ENCODE measurements around the gene ZNF19. TPM values are rescaled to one million over a fixed set of nuclear protein-coding genes. Genes with fewer than 3 reads are reported as not detected.

The ZNF19 gene
- total and polyA plus RNA-seq, 2 of the 8 experiments (the other 6 are each of a cell fraction or from before 2014, with no cell fraction given), result 1.5 to 3.5 TPM

GRCh38 chr16:71499775-71500364 is 10.7 kb upstream of the ZNF19 start:
- H3K56ac ChIP-seq (replicated peaks; ENCODE audit: insufficient read length, low read depth, low read length), result no peak overlapping the region
- no peak overlapping the region for H2AK5ac ChIP-seq (ENCODE audit: low read depth, low read length)
- H4K5ac ChIP-seq (ENCODE audit: insufficient read length, low read depth, low read length), result no peak overlapping the region
- H3K4me1 ChIP-seq (replicated peaks in 1 of 4; ENCODE audit: control insufficient read depth in 3 of 4, insufficient read depth in 4 of 4, low read length in 3 of 4), result no peaks in the 10 kb centered on the region
- H3K9me3 ChIP-seq (ENCODE audit: insufficient read depth in 2 of 2, low read depth in 1 of 2, low read length in 1 of 2), result no peaks in the 10 kb centered on the region
- no peaks in the 10 kb centered on the region for H3K23me2 ChIP-seq (ENCODE audit: low read depth, low read length)
- no peak overlapping the region for H3K4me3 ChIP-seq (ENCODE audit: extremely low read depth in 1 of 4, insufficient read depth in 2 of 4, low read depth in 3 of 4, low read length in 4 of 4)
- H2AFZ ChIP-seq (ENCODE audit: low read length), result no peak overlapping the region; the same call in 1 of the 2 replicates
- H2BK15ac ChIP-seq (ENCODE audit: low read length), result no peak overlapping the region
- H3K14ac ChIP-seq (ENCODE audit: insufficient read length), result no peak overlapping the region
- no peak overlapping the region for H2BK20ac ChIP-seq (ENCODE audit: low read length)
- H4K8ac ChIP-seq (ENCODE audit: extremely low read depth, insufficient read depth, low read length), result no peak overlapping the region
- H3K4ac ChIP-seq (replicated peaks; ENCODE audit: insufficient read length, low read depth, low read length), result no peak overlapping the region
- H2BK120ac ChIP-seq (replicated peaks; ENCODE audit: low read depth, low read length), result no peak overlapping the region
- H3K27me3 ChIP-seq (replicated peaks in 1 of 4; ENCODE audit: control insufficient read depth in 3 of 4, extremely low read depth in 1 of 4, insufficient read depth in 3 of 4, low read length in 3 of 4), result no peaks in the 10 kb centered on the region; a peak in 1 of 7 replicates
- ChIA-PET CTCF (ENCODE audit: partially characterized antibody) (interaction anchor here (0.5 to 9.8 kb wide), 44 partner anchors 10 to 146 kb away, joined by 3 to 133 read pairs (median 6); partner anchors contain the start of genes CHST4, ZNF19 and ZNF23), POLR2A (ENCODE audit: partially characterized antibody) (no interaction called here)
- no peak overlapping the region for H3K18ac ChIP-seq (ENCODE audit: extremely low read depth, low read length)
- FAIRE-seq (peak; percentile 91), DNase-seq (ENCODE audit: low read depth in 1 of 2, low spot score in 2 of 2) (peak in 1 of 2 experiments; percentile 60)
- no peak for TF ChIP-seq SRF (IDR thresholded peaks at IDR 0.05; ENCODE audit: low read depth, low read length)
- TF ChIP-seq RAD21 (IDR thresholded peaks at IDR 0.05 in 1 of 2, conservative IDR thresholded peaks at IDR 0.05 in 1 of 2; ENCODE audit: low read depth in 2 of 2, low read length in 2 of 2), result peak; percentile 84 to 88
- TF ChIP-seq RXRA (IDR thresholded peaks at IDR 0.05; ENCODE audit: insufficient read depth, low read depth, low read length), result no peak
- no peak for TF ChIP-seq SAP30 (IDR thresholded peaks at IDR 0.05; ENCODE audit: insufficient read depth, insufficient replicate concordance, low read length)
- peak in 2 of 3 experiments; percentile 81 to 83; a peak in 3 of 4 replicates for TF ChIP-seq CTCF (IDR thresholded peaks at IDR 0.05; ENCODE audit: control extremely low read depth in 1 of 3, insufficient read depth in 1 of 3, low read depth in 1 of 3, low read length in 3 of 3)
- no peak overlapping the region for H3K27ac ChIP-seq (ENCODE audit: low read depth, low read length)
- no peak overlapping the region for H2BK5ac ChIP-seq (ENCODE audit: low read depth, low read length)
- no peak overlapping the region for H4K91ac ChIP-seq (replicated peaks; ENCODE audit: insufficient read length, low read length)
- WGBS, 2 experiments (ENCODE audit: extremely low coverage in 1 of 2, insufficient coverage in 1 of 2, insufficient read length in 1 of 2, insufficient replicate concordance in 2 of 2, low coverage in 1 of 2, low lambda C conversion rate in 2 of 2, missing lambda C conversion rate in 1 of 2), result 9% methylated on average over 3 of the region's 3 CpGs; no CpG with 5 or more reads in 1 of the 2 experiments
- no peaks in the 10 kb centered on the region for H3K79me2 ChIP-seq (ENCODE audit: control insufficient read depth in 1 of 2, insufficient read depth in 2 of 2, low read length in 2 of 2)
- no peaks in the 10 kb centered on the region for H3K79me1 ChIP-seq (ENCODE audit: low read depth, low read length)
- H3K9ac ChIP-seq (replicated peaks in 1 of 4; ENCODE audit: extremely low read depth in 1 of 4, low read depth in 3 of 4, low read length in 3 of 4), result no peak overlapping the region
- H4K20me1 ChIP-seq (replicated peaks in 1 of 2; ENCODE audit: control insufficient read depth in 1 of 2, insufficient read depth in 2 of 2, low read length in 2 of 2), result no peaks in the 10 kb centered on the region
- H3K23ac ChIP-seq (ENCODE audit: insufficient read length), result no peak overlapping the region
- H2BK12ac ChIP-seq (ENCODE audit: low read depth, low read length), result no peak overlapping the region
- H3K36me3 ChIP-seq (ENCODE audit: control insufficient read depth in 2 of 4, insufficient read depth in 4 of 4, low read length in 3 of 4), result no peaks in the 10 kb centered on the region
- H3K4me2 ChIP-seq (ENCODE audit: insufficient read depth in 1 of 2, low read depth in 2 of 2, low read length in 2 of 2), result no peak overlapping the region

Data from H1 (cell line).